ENCODE data around the gene THUMPD1.
"Not testable (repeated sequence)": the region's sequence is repeated elsewhere in the genome, so short reads cannot be mapped to it uniquely, and the experiment has no call there.

The THUMPD1 gene

DNA sequence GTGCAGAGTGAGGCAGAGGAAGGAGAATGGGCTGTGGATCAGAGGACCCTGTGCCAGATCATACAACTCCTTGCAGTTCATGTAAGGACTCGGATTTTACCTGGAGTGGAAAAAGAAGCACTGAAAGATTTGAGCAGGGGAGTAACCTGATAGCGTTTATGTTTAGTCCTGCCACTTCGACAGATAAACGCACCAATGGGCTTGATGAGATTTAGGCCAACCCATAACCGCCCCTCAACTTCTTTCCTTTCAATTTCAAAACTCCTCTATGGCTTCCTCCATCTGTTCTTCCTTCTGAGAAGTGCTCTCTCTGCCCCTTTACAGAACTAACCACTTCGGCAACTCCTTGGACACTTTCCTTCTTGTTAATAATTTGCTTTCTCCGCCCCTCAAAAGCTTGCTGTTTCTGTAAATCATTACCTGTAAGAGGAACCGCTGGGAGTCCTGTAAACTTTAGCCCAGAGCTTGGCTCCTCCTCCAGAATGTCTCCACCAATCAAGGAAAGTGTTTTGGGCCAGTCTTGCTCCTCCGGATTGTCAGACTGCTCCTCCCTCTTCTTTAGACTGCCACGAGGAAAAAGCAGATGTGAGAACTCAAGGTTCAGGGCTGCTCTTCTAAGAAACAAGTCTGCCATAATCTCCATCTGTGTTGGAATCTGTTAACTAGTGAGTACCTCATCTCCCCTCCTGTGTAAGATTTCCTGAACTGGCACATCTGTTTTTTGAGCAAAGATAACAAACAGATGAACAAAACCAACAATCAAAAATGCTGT, 22.0 kb upstream of the THUMPD1 start, which contains the start of gene ACSM3:
Gene ACSM3, plus strand, starts transcription at position 554 of the 772 bp plus-strand sequence. CDS start 6,021 bp downstream, outside the sequence.
- DNase-seq (ENCODE audit: low read depth): peak; percentile 84
- H3K4me3 ChIP-seq (ENCODE audit: low read length): peak within 1 kb of the TSS; percentile 49
- TF ChIP-seq, protein P1, sequence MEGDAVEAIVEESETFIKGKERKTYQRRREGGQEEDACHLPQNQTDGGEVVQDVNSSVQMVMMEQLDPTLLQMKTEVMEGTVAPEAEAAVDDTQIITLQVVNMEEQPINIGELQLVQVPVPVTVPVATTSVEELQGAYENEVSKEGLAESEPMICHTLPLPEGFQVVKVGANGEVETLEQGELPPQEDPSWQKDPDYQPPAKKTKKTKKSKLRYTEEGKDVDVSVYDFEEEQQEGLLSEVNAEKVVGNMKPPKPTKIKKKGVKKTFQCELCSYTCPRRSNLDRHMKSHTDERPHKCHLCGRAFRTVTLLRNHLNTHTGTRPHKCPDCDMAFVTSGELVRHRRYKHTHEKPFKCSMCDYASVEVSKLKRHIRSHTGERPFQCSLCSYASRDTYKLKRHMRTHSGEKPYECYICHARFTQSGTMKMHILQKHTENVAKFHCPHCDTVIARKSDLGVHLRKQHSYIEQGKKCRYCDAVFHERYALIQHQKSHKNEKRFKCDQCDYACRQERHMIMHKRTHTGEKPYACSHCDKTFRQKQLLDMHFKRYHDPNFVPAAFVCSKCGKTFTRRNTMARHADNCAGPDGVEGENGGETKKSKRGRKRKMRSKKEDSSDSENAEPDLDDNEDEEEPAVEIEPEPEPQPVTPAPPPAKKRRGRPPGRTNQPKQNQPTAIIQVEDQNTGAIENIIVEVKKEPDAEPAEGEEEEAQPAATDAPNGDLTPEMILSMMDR (IDR thresholded peaks at IDR 0.05; ENCODE audit: insufficient read depth, low read depth, low read length, missing control alignments): no peak

DNA sequence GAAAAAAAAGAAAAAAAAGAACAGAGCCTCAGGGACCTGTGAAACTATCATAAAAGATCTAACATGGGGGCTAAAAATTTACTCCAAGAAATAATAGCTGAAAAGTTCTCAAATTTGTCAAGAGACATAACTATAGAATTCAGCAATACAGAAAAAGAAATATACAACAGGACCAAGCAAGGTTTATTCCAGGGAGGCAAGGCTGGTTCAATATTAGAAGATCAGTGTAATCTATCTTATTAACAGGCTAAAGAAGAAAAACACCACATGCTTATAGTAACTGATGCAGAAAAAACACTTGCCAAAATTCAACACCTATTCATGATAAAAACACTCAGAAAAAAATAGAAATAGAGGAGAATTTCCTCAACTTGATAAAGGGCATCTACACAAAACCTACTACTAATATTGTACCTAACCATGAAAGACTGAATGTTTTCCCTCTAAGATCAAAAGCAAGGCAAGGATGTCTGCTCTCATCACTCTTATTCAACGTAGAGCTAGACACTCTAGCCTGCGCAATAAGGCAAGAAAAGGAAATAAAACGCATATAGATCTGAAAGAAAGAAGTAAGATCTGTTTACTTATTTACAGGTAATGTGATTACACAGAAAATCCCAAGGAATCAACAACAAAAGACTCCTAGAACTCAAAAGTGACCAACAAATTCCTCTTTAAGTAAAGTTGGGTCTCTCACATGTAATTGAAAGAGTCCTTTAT, 20.9 kb upstream of the THUMPD1 start:
- H3K4me3 ChIP-seq (ENCODE audit: low read length): no peak overlapping the region
- DNase-seq (ENCODE audit: low read depth): no peak
- TF ChIP-seq, protein P1 (IDR thresholded peaks at IDR 0.05; ENCODE audit: insufficient read depth, low read depth, low read length, missing control alignments): no peak

DNA sequence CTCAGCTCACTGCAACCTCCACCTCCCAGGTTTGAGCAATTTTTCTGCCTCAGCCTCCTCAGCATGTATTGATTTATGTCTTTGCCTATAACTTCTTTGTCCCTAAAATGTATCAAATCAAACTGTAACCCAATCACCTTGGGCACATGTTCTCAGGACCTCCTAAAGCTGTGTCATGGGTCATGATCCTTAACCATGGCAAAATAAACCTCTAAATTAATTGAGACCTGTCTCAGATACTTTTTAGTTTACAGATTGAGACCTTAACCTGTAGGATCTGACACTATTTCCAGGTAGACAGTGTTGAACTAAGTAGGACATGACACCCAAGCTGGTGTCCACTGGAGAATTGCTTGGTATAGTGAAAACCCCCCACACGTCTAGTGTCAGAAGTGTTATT, 19.6 kb upstream of the THUMPD1 start:
- no peak overlapping the region for H3K4me3 ChIP-seq (ENCODE audit: low read length)
- DNase-seq (ENCODE audit: low read depth): no peak
- TF ChIP-seq, protein P1 (IDR thresholded peaks at IDR 0.05; ENCODE audit: insufficient read depth, low read depth, low read length, missing control alignments): no peak

DNA sequence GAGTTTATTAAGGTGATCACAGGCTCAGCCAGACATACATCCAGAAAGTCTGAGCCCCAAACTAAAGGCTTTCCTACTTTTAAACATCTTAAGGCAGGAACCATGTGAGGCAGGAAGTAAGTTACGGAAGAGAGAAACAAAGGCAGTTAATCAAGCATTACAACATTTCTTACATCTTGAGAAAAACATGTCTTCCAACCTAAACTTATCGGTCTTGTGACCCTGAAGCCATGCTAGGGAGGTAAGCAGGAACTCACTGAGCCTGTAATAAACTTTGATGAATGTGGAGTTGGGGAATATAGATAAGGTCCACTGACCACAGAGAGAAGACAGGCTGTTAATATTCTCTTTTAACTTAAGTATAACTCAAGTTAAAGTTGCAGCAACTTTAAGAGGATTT, 18.7 kb upstream of the THUMPD1 start:
- no peak for DNase-seq (ENCODE audit: low read depth)
- no peak overlapping the region for H3K4me3 ChIP-seq (ENCODE audit: low read length)
- TF ChIP-seq, protein P1 (IDR thresholded peaks at IDR 0.05; ENCODE audit: insufficient read depth, low read depth, low read length, missing control alignments): no peak

DNA sequence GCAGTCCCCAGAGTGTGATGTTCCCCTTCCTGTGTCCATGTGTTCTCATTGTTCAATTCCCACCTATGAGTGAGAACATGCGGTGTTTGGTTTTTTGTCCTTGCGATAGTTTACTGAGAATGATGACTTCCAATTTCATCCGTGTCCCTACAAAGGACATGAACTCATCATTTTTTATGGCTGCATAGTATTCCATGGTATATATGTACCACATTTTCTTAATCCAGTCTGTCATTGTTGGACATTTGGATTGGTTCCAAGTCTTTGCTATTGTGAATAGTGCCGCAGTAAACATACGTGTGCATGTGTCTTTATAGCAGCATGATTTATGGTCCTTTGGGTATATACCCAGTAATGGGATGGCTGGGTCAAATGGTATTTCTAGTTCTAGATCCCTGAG, 14.2 kb upstream of the THUMPD1 start:
- not testable (repeated sequence) for H3K4me3 ChIP-seq (ENCODE audit: low read length)

DNA sequence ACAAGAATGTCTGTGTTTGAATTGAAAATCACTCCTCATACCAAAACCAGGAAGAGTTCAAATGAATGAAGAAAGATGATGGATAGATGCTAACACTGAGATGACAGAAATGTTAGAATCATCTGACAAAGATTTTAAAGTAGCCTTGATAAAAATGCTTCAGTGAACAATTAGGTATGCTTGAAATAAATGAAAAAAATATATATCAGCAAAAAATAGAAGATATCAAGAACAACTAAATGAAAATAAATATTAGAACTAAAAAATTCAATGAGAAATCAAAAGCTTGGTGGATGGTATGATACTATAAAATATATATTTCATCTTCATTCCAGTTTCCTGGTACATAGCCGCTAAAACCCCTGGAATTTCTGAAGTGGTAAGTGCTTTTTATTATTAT, 13.6 kb upstream of the THUMPD1 start:
- no peak for DNase-seq (ENCODE audit: low read depth)
- no peak overlapping the region for H3K4me3 ChIP-seq (ENCODE audit: low read length)
- TF ChIP-seq, protein P1 (IDR thresholded peaks at IDR 0.05; ENCODE audit: insufficient read depth, low read depth, low read length, missing control alignments): no peak

More for the DNA sequence above, 14.2 kb upstream of the THUMPD1 start:
- DNase-seq (ENCODE audit: low read depth): not testable (repeated sequence)

DNA sequence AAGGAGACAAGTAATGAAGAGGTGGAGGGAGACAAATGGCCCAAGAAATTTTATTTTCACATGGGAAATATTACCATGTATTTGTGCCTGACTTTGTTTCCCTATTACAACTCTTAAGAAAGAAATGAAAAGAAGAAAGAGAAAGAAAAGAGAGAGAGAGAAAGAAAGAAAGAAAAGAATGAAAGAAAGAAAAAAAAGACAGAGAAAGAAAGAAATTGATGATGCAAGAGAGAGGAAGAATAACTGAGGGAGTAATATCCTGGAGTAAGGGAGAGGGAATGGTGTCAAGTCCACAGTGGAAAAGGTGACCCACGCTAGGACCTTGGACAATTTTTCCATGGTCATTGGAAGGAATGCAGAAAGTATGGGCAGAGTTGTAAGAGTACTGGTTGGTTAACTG, 12.1 kb upstream of the THUMPD1 start:
- H3K4me3 ChIP-seq (ENCODE audit: low read length): no peak overlapping the region
- DNase-seq (ENCODE audit: low read depth): no peak
- TF ChIP-seq, protein P1 (IDR thresholded peaks at IDR 0.05; ENCODE audit: insufficient read depth, low read depth, low read length, missing control alignments): no peak

Data from epithelial cell of esophagus (primary cell).